SU-DHL-6 (cell line): ENCODE results near the gene CHKA.

Source experiments
- H2AFZ ChIP-seq: fragments of 200-600 bp; sonication (generic); 2 replicates; pipeline ENCODE4 v1.6.1; 2014; ENCODE audit warnings: low read depth, mild to moderate bottlenecking, moderate library complexity, mixed read lengths, antibody characterized with exemption, low read length; ENCODE audit not compliant: severe bottlenecking
- H3F3A ChIP-seq: fragments of 200-600 bp; shearing (Covaris generic); 2 replicates; pipeline ENCODE4 v1.6.0; 2016; ENCODE audit warnings: antibody characterized with exemption, mild to moderate bottlenecking; ENCODE audit not compliant: insufficient read depth
- H3K27ac ChIP-seq: fragments of 200-600 bp; sonication (generic); 2 replicates; pipeline ENCODE4 v1.5.1; 2016; ENCODE audit warnings: low read depth, mild to moderate bottlenecking, low read length, moderate library complexity, mixed read lengths
- H3K27me3 ChIP-seq: fragments of 200-600 bp; sonication (generic), shearing (Covaris generic); 2 replicates; pipeline ENCODE4 v1.6.0; 2014; ENCODE audit warnings: mild to moderate bottlenecking, low read length
- H3K36me3 ChIP-seq: fragments of 200-600 bp; sonication (generic); 2 replicates; pipeline ENCODE4 v1.6.1; 2014; ENCODE audit warnings: mild to moderate bottlenecking, low read length, mixed read lengths
- H3K4me2 ChIP-seq: fragments of 300-600, 200-600 bp; shearing (Covaris generic), sonication (generic); 2 replicates; pipeline ENCODE4 v1.6.0; 2014; ENCODE audit warnings: low read length, low read depth, mild to moderate bottlenecking; ENCODE audit not compliant: poor library complexity, severe bottlenecking
- H3K4me3 ChIP-seq: fragments of 200-600 bp; sonication (generic); 2 replicates; pipeline ENCODE4 v1.5.1; 2014; ENCODE audit warnings: antibody characterized with exemption, low read length, mild to moderate bottlenecking, mixed read lengths; ENCODE audit not compliant: insufficient read depth, poor library complexity, severe bottlenecking
- H3K79me2 ChIP-seq: fragments of 200-600 bp; sonication (generic); 2 replicates; pipeline ENCODE4 v1.6.1; 2014; ENCODE audit warnings: mild to moderate bottlenecking, low read length, moderate library complexity; ENCODE audit not compliant: insufficient read depth
- H3K9ac ChIP-seq: fragments of 200-600 bp; sonication (generic); 2 replicates; pipeline ENCODE4 v1.7.0; 2014; ENCODE audit warnings: mild to moderate bottlenecking, low read length
- H3K9me2 ChIP-seq: fragments of 200-600 bp; sonication (generic); replicated peaks from 2 replicates; pipeline ENCODE4 v1.6.1; 2014; ENCODE audit warnings: low read length; ENCODE audit not compliant: insufficient read depth
- H3K9me3 ChIP-seq: fragments of 200-600 bp; sonication (generic); 2 replicates; pipeline ENCODE4 v1.6.1; 2014; ENCODE audit warnings: low read length, mixed read lengths; ENCODE audit not compliant: insufficient read depth
- H4K20me1 ChIP-seq: fragments of 200-600 bp; sonication (generic); 2 replicates; pipeline ENCODE4 v1.6.1; 2014; ENCODE audit warnings: low read depth, mild to moderate bottlenecking, antibody characterized with exemption, low read length, moderate library complexity, mixed read lengths
- CTCF ChIP-seq: fragments of 200-600 bp; sonication (generic); IDR thresholded peaks from one replicate; pipeline ENCODE4 v1.5.1; 2017; ENCODE audit warnings: antibody characterized with exemption, mild to moderate bottlenecking, low read length, moderate library complexity; ENCODE audit not compliant: insufficient read depth, poor library complexity, severe bottlenecking
- EZH2phosphoT487 ChIP-seq: fragments of 200-600 bp; sonication (generic), shearing (Covaris generic); conservative IDR thresholded peaks from 2 replicates; pipeline ENCODE4 v1.6.1; 2018; ENCODE audit warnings: mild to moderate bottlenecking, antibody characterized with exemption, low read length, moderate library complexity, mixed read lengths

CHKA gene

GRCh38 chr11:68120273-68121066 is 718 bp downstream of the CHKA start:
- H3K4me3 ChIP-seq: peak overlapping the region; percentile 47
- H4K20me1 ChIP-seq: peaks cover 4% of the 10 kb centered on the region; the same call in 1 of the 2 replicates
- no peaks in the 10 kb centered on the region for H3K36me3 ChIP-seq
- peaks cover 50% of the 10 kb centered on the region for H3K79me2 ChIP-seq
- no peak overlapping the region for H2AFZ ChIP-seq
- H3F3A ChIP-seq: peaks cover 8% of the 10 kb centered on the region
- no peaks in the 10 kb centered on the region for H3K9me3 ChIP-seq
- TF ChIP-seq CTCF (no peak), EZH2phosphoT487 (no peak)
- no peaks in the 10 kb centered on the region for H3K9me2 ChIP-seq
- peak overlapping the region; percentile 55 for H3K27ac ChIP-seq
- peak overlapping the region; percentile 67 for H3K9ac ChIP-seq
- no peaks in the 10 kb centered on the region for H3K27me3 ChIP-seq
- H3K4me2 ChIP-seq: peak overlapping the region; percentile 53

- peak overlapping the region; percentile 67 for H3K27ac ChIP-seq
- no peaks in the 10 kb centered on the region for H3K9me2 ChIP-seq
- peaks cover 7% of the 10 kb centered on the region; the same call in 1 of the 2 replicates for H4K20me1 ChIP-seq
- H3F3A ChIP-seq: peaks cover 8% of the 10 kb centered on the region
- no peaks in the 10 kb centered on the region for H3K27me3 ChIP-seq
- H3K4me3 ChIP-seq: peak overlapping the region; percentile 47
- H3K9me3 ChIP-seq: no peaks in the 10 kb centered on the region
- H2AFZ ChIP-seq: no peak overlapping the region
- H3K4me2 ChIP-seq: peak overlapping the region; percentile 53
- no peaks in the 10 kb centered on the region for H3K36me3 ChIP-seq
- peaks cover 66% of the 10 kb centered on the region for H3K79me2 ChIP-seq
- TF ChIP-seq CTCF (no peak), EZH2phosphoT487 (no peak)
- peak overlapping the region; percentile 27; the same call in 1 of the 2 replicates for H3K9ac ChIP-seq
Measured at GRCh38 chr11:68118706-68119448, 2.3 kb downstream of the CHKA start.

GRCh38 chr11:68117853-68118470 is 3.2 kb downstream of the CHKA start:
- no peak for TF ChIP-seq EZH2phosphoT487
- Histone ChIP-seq H3K9ac (no peak overlapping the region), H3K9me3 (no peaks in the 10 kb centered on the region), H3K9me2 (no peaks in the 10 kb centered on the region), H4K20me1 (peaks cover 7% of the 10 kb centered on the region; the same call in 1 of the 2 replicates), H3K36me3 (no peaks in the 10 kb centered on the region), H3K79me2 (peaks cover 71% of the 10 kb centered on the region), H3K27ac (no peak overlapping the region), H2AFZ (no peak overlapping the region), H3K4me3 (no peak overlapping the region), H3K27me3 (no peaks in the 10 kb centered on the region), H3F3A (peaks cover 8% of the 10 kb centered on the region), H3K4me2 (no peak overlapping the region)
